GM18517 (cell line): ENCODE measurements around the gene MUS81.

Source experiments
- ATAC-seq: cut with Tn5 transposase; IDR thresholded peaks from one replicate; pipeline ENCODE4 v1.9.1; 2021; ENCODE audit warnings: mild to moderate bottlenecking, moderate library complexity; ENCODE audit not compliant: unreplicated experiment

MUS81 gene

GRCh38 chr11:65911682-65912568 is 51.7 kb downstream of the MUS81 start:
- no peak for ATAC-seq

GRCh38 chr11:65912845-65913244 is 52.6 kb downstream of the MUS81 start:
- no peak for ATAC-seq

DNA sequence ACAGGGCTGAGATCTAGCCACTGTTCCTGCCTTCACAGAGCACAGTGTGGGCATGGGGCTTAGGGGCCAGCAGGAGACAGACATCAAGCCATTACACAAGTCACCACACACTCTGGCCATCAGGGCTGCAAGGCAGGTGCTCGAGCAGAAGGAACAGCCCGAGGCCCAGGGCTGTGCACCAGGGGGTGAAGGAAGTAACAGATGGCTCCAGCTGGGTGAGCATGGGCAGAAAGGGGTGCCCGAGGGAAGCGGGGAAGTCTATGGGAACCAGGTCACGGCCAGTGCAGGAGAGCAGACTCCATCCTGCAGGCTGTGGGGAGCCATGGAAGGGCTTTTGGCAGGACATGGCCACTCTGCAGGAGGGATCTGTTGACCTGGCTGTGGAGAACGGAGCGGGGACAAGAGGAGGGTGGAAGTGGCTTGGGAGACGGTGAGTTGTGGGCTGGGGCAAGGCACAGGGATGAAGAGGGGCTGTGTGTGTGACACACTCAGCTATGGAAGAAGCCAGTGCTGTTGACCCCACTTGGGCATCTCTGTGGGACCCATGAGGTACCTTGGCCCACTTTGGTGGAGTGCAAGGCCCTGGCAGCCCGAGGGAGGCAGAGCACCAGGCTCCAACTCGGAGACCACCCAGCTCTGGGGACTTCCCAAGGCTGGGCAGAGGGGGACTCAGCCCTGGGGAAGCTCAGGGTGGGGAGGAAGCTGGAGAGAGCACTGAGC is 55.0 kb downstream of the MUS81 start:
- ATAC-seq, result no peak

DNA sequence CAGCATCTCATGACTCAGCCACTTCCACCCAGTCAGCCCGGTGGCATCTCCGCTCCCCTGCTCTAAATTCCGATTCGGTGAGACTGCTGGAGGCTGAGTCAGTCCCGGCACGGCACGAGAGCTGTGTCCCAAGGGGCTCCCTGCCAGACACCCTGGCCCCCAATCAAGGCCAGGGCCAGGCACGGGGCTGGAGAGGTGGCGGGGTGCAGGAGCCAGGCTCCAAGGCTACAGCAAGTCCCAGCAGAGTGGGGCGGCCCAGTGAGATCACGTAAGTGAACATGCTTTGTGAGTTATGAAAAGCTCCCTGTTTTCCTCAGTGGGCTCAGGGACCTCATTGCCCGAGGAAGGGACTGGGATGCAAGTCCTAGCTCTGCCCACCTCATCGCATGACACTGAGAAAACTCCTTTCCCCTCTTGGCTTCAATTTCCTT is 55.6 kb downstream of the MUS81 start:
- ATAC-seq, result no peak
